GM20000 (cell line): ENCODE data around the gene LRRN4CL.

Experiments
- DNase-seq: peaks from one replicate; pipeline ENCODE4 v3.0.0; 2012; ENCODE audit warnings: low spot score
- TF ChIP-seq, protein P1 (sequence below): IDR thresholded peaks from 2 replicates; pipeline ENCODE4 v1.5.1; 2012; ENCODE audit warnings: mild to moderate bottlenecking, control low read depth; ENCODE audit errors: extremely low read depth, missing control alignments

The LRRN4CL gene

DNA sequence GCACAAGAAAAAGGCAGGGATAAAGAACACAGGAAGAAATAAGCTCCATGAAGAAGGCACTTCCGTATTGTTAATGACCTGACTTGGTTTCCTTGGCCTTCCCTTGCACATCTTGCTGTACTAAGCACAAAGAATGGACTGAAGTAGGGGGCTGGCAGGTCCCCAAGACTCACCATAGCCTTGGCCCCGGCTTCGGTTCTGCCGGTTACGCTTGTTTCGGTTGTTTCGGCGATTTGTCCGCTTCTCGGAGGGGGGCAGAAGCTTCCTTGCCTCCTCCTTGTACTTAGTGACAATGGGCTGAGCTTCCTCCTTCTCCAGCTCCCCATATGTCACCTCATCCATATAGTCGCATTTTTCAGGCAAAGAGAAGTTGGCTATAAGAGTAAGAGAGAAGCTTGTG, 27.5 kb upstream of the LRRN4CL start:
- DNase-seq = no peak
- TF ChIP-seq, protein P1, sequence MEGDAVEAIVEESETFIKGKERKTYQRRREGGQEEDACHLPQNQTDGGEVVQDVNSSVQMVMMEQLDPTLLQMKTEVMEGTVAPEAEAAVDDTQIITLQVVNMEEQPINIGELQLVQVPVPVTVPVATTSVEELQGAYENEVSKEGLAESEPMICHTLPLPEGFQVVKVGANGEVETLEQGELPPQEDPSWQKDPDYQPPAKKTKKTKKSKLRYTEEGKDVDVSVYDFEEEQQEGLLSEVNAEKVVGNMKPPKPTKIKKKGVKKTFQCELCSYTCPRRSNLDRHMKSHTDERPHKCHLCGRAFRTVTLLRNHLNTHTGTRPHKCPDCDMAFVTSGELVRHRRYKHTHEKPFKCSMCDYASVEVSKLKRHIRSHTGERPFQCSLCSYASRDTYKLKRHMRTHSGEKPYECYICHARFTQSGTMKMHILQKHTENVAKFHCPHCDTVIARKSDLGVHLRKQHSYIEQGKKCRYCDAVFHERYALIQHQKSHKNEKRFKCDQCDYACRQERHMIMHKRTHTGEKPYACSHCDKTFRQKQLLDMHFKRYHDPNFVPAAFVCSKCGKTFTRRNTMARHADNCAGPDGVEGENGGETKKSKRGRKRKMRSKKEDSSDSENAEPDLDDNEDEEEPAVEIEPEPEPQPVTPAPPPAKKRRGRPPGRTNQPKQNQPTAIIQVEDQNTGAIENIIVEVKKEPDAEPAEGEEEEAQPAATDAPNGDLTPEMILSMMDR = no peak

DNA sequence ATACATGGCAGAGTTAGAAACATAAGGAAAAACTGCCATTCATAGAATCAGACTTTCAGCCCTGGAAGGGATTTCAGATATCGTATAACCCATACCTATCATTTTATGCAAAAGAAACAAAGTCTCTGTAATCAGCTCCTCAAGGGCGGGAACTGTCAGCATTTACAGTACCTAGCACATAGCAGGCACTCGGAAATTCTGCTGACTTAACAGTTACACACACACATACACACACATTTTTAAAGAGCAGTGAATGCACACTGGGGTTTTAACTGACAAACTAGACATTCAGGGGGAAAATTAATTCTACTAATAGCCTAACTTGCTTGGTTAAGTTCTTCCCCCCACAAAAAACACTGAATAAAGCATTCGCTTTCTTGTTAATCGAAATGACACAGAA, 26.9 kb upstream of the LRRN4CL start:
- no peak for DNase-seq

DNA sequence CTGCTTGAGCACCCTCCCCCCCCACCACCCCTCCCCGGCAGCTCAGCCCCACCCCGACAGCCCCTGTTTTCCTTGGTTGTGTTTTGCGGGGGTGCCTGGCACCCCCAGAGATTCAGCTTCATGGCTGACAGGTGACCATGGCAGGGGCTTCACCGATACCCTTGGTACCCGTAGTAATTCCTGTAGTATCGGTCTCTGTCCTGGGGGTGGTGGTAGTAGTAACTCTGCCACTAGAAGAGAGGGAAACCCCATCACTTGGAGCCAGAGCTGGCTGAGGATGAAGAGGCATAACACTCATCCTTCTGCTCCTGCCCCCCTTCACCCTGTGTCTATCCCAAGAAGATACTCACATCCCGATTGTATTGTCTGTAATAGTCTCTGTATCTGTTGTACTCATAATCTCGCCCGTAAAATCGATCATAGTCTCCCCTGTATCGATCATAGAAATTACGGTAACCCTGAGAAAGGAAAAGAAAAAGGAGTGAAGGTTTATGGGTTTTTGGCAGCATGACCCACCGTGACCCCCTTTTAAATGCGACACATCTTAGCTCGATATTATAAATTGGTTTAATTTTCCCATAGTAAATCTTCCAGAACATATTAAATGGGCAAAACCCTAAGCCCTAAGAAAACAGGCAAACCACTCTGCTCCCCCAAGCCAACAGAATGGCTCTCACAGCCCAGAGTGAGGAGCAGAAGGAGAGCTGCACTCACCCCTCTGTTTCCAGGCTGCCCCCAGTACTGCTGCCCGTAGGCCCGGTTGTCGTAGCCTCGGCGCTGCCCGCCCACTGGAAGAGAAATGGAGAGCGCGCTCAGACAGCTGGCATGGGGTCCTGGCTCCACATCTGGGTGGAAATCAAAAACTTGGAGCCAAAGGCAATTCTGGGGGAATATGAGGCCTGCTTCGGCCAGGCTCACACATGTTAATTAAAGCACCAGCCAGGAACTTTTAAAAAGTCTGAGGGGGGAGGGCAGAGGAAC, 26.1 kb upstream of the LRRN4CL start:
- DNase-seq = no peak
- TF ChIP-seq, protein P1 = no peak

More for the DNA sequence above, 26.9 kb upstream of the LRRN4CL start:
- TF ChIP-seq, protein P1 = no peak

DNA sequence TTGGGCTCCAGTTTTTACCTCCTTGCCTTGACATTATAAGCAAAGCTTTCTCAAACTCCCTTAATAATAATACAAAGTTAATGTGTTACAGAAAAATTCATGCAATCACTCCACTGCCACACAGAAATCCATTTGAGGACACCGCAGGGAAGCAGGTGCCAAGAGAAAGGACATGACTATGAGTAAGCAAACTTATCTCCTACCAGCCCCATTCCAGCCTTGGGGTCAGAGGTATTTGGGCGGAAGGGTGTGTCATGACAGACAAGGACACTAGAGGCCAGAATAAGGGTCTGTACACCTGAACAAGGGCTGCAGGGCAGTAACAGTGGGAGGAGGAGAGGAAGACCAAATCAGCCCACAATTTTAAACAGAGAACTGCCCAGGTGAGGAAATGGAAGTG, 24.0 kb upstream of the LRRN4CL start:
- DNase-seq = no peak

DNA sequence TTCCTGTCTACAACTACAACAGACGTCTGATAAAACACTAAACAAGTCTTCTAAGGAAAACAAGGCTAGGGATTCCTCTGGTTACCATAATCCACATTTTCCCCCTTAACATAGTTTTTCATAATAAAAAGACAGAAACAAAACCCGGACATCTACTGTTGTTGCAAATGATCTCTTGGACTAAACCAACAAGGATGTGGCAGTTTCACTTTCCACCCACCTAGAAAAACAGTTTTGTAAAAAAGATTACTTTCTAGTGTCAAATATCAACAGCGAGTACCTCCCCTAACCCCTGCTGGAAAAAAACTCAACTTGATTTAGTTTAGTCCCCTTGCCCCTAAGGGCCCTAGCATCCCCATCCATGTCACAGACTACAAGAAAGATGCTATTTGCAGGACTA, 23.5 kb upstream of the LRRN4CL start:
- DNase-seq = no peak

More for the DNA sequence above, 24.0 kb upstream of the LRRN4CL start:
- TF ChIP-seq, protein P1 = no peak

DNA sequence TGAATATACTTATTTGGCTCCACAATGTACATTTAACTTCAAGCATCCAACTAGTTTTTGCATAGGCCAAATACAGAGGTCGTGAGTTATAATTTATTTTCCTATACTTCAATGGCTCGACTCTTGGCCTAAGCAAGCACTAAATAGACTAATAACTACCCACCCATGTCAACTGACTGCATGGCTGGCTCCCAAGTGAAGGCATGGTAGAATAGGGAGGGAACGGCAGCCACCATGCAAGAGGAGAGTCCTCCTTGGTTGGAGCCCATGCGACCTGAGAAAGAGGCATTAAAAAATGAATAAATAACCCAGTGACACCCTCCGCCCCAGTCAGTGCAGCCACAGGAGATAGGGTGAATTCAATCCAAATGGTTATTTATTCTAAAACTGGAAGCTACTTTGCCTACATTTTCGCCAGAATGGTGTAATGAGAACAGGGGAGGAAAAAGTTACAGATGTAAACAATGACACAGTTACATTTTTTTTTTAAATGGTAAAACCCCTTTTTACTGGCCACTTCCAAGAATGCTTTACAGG, 23.0 kb upstream of the LRRN4CL start:
- TF ChIP-seq, protein P1 = no peak
- no peak for DNase-seq

More for the DNA sequence above, 23.5 kb upstream of the LRRN4CL start:
- TF ChIP-seq, protein P1 = no peak

DNA sequence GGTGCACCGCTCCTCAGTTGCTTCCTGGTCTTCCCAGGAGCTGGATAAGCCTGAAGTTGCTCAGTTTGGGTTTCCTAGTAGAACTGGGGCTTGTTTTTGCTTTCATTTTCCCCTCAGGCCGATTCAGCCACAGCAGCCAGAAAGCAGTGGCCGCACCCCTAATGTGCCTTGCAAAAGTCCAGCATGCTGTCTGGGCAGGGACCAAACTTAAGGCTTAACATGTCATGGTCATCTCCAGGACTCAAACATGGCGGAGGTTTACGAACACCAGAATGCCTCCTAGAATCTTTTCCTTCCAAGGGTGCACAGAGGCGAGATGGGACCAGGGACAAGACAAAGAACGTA, 20.6 kb upstream of the LRRN4CL start:
- DNase-seq = no peak
- TF ChIP-seq, protein P1 = no peak
